ENCODE data around the gene PRKAA2.

DNA sequence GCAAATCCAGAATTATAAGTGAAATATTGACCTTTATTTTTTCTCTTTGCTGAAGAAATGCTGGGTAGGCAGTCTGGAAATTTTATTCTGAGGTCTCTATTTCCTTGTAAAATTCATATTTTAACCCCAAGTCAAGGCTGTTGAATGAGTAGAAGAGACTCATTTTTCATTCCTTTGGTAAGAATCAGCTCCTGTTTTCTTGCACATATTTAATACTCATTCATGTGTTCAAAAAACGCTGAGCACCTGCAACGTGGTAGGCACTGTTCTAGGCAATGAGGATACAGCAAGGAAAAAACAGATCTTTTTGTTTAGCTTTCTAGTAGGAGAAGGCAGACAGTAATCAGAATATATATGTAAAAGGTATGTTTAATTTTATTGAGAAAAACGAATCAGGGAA, 1.5 kb downstream of the PRKAA2 start:
- TF ChIP-seq, protein P1, sequence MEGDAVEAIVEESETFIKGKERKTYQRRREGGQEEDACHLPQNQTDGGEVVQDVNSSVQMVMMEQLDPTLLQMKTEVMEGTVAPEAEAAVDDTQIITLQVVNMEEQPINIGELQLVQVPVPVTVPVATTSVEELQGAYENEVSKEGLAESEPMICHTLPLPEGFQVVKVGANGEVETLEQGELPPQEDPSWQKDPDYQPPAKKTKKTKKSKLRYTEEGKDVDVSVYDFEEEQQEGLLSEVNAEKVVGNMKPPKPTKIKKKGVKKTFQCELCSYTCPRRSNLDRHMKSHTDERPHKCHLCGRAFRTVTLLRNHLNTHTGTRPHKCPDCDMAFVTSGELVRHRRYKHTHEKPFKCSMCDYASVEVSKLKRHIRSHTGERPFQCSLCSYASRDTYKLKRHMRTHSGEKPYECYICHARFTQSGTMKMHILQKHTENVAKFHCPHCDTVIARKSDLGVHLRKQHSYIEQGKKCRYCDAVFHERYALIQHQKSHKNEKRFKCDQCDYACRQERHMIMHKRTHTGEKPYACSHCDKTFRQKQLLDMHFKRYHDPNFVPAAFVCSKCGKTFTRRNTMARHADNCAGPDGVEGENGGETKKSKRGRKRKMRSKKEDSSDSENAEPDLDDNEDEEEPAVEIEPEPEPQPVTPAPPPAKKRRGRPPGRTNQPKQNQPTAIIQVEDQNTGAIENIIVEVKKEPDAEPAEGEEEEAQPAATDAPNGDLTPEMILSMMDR (conservative IDR thresholded peaks at IDR 0.05), result no peak
- TF ChIP-seq ZFX (IDR thresholded peaks at IDR 0.05), result no peak

Data from C4-2B (cell line).